A204.1 (cell line): ENCODE measurements around the gene TMEM50A.
"Not testable (repeated sequence)": the region's sequence is repeated elsewhere in the genome, so short reads cannot be mapped to it uniquely, and the experiment has no call there.

Experiments
- FAIRE-seq: peaks from 2 replicates; lab custom pipeline; 2012; peaks lifted over from hg19 to GRCh38; lab: Jason Lieb, UNC

TMEM50A gene

GRCh38 chr1:25338188-25338981 is at the start of gene TMEM50A:
Gene TMEM50A, plus strand, starts transcription at chr1:25338334. Its CDS starts 2,153 bp downstream, at chr1:25340487.
- peak; percentile 69 for FAIRE-seq

- not testable (repeated sequence) for FAIRE-seq
Observed at GRCh38 chr1:25288573-25289101, 49.5 kb upstream of the TMEM50A start.

DNA sequence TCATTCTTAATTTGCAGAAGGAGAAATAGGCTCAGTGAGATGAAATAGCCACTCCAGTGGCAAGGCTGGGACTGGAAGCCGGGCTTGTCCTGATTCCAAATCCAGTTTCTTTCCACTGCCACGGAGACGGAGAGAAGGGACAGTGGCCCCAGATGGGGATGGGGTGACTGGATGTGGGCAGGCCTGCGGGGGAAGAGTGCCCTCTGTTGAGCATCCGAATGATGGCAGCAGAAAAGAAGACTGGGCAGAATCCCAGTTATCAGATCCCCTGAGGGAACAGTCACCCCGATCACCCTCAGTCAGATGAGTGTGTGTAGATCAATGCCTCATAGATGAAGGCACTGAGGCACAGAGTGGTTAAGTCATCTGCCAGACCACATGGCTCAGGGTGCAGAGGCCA is 48.1 kb upstream of the TMEM50A start:
- FAIRE-seq = peak; percentile 11

DNA sequence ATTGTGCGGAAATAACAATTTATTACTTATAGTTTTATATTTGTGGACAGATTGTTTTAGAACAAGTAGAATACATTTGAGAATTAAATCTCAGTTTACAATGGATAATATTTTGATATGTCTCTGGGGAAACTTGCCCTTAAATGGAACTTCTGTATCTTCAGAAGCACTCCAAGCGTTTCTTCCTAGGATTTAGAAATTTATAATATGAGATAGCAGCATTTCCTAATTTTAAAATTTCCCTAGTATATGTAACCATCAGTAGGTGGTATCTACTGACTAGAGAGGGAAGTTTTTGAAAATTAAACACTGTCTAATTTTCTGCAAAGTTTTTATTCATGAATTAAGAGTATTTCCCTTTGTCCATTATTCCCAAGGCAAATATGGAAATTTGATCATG is 44.7 kb upstream of the TMEM50A start:
- not testable (repeated sequence) for FAIRE-seq

GRCh38 chr1:25294889-25295826 is 43.0 kb upstream of the TMEM50A start:
- FAIRE-seq = not testable (repeated sequence)

GRCh38 chr1:25296501-25296900 is 41.6 kb upstream of the TMEM50A start:
- not testable (repeated sequence) for FAIRE-seq

DNA sequence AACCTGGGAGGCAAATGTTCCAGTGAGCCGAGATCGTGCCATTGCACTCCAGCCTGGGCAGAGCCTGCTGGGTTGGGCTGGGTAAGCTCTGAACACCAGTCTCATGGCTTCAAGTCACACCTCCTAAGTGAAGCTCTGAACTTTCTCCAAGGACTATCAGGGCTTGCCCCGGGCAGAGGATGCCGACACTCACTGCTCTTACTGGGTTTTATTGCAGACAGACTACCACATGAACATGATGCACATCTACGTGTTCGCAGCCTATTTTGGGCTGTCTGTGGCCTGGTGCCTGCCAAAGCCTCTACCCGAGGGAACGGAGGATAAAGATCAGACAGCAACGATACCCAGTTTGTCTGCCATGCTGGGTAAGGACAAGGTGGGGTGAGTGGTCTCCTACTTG is 37.4 kb upstream of the TMEM50A start:
- FAIRE-seq = not testable (repeated sequence)

- not testable (repeated sequence) for FAIRE-seq
Observed at GRCh38 chr1:25302330-25302729, 35.8 kb upstream of the TMEM50A start.

GRCh38 chr1:25304936-25305335 is 33.2 kb upstream of the TMEM50A start:
- not testable (repeated sequence) for FAIRE-seq

- not testable (repeated sequence) for FAIRE-seq
Observed at GRCh38 chr1:25308168-25308567, 30.0 kb upstream of the TMEM50A start.

DNA sequence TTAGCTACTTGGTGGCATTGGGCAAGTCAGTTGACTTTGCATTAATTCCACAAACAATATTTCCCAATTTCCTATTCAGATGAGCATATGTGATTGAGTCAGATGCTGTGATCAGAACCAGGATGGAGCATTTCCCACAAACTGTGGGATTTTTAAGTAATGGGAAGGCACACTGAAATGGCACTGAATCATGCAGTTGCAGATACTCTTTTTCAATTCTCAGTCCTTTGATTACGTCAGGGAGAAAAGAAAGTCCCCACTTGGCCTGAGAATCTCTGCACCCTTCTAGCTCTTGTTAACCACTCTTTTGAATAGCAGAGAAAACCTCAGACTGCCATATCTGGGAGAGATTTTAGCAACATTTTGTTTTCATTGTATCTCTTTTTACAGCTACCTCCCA is 29.0 kb upstream of the TMEM50A start:
- not testable (repeated sequence) for FAIRE-seq

DNA sequence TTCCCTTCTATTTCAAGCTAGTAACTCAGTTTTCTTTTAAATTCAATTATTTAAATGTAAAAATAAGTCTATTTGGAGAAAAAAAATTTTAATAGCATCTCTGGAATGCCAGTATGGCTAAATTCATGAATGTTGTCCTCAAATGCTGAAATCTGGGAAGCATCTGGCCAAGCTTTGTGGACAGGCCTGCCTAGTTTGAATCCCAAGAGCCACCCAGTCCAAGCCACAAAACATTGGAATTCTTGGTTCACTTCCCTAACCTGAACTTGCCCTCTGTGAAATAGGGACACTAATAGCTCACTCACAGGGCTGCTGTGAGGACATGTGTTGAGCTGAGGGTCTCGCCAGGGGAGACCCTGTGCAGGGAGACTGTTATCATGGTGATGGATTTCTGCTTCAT is 28.6 kb upstream of the TMEM50A start:
- not testable (repeated sequence) for FAIRE-seq

DNA sequence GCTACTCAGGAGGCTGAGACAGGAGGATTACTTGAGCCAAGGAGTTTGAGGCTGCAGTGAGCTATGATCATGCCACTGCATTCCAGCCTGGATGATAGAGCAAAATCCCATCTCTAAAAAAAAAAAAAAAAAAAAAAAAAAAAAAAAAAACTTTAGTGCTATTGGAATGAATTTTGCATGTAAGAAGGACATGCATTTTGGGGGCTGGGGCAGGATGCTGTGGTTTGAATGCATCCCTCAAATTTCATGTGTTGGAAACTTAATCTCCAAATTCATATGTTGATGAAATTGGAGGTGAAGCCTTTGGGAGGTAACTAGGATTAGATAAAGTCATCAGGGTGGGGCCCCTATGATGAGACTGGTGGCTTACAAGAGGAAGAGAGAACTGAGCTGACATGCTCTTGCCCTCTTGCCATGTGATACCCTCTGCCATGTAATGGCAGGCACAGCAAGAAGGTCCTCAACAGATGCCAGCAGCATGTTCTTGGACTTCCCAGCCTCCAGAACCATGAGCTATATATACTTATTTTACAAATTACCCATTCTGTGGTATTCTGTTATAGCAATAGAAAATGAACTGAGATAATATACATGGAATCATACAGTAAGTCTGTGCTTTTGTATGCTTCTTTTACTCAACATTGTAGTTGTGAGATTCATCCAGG is 25.2 kb upstream of the TMEM50A start:
- FAIRE-seq = not testable (repeated sequence)

- FAIRE-seq = not testable (repeated sequence)
Observed at GRCh38 chr1:25320314-25320938, 17.7 kb upstream of the TMEM50A start.

DNA sequence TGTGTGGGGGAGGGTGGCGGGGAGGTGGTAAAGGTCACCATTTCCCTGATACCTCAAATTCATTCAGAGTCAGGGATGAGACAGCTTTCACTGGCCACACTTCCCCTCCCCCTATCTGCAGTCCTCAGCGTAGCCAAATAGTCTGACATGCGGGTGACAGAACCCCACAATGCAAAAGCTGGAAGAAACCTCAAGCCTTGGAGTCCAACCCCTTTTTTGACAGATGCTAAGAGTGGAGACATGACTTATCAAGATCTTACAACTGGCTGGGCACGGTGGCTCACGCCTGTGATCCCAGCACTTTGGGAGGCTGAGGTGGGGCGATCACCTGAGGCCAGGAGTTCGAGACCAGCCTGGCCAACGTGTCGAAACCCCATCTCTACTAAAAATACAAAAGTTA is 16.0 kb upstream of the TMEM50A start:
- FAIRE-seq = not testable (repeated sequence)

DNA sequence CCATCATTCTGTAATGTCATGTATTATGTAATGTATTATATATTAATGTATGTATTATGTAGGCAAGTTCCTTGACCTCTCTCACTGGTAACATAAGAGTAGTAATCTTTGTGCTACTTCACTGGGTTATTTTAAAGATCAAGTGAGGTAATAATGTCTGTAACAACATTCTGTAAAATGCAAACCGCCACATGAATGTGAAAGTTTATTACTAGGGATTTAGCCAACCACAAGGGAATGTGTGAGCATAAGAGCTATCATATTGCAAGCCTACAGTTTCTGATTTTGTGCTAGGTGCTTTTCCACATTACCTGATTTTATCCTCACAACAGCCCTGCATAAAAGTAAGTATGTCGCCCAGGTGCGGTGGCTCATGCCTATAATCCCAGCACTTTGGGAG is 13.7 kb upstream of the TMEM50A start:
- not testable (repeated sequence) for FAIRE-seq

- not testable (repeated sequence) for FAIRE-seq
Observed at GRCh38 chr1:25327864-25328790, 10.0 kb upstream of the TMEM50A start.

DNA sequence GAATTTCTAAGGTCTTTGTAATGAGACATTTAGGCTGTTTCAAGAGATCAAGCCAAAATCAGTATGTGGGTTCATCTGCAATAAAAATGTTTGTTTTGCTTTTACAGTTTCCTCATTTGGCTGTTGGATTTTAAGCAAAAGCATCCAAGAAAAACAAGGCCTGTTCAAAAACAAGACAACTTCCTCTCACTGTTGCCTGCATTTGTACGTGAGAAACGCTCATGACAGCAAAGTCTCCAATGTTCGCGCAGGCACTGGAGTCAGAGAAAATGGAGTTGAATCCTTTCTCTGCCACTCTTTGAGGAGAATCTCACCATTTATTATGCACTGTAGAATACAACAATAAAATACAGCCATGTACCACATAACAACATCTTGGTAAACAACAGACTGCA is 9.3 kb upstream of the TMEM50A start:
- FAIRE-seq = not testable (repeated sequence)

DNA sequence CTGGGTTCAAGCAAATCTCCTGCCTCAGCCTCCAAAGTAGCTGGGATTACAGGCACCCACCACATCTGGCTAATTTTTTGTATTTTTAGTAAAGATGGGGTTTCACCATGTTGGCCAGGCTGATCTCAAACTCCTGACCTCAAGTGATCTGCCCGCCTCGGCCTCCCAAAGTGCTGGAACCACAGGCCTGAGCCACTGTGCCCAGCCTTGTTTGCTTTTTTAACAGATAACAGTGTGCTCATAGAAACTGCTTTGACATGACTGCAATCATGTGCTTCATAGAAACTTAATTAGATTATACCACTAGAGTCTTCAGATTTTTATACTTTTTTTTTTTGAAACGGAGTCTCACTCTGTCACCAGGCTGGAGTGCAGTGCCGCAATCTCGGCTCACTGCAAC is 8.8 kb upstream of the TMEM50A start:
- not testable (repeated sequence) for FAIRE-seq

DNA sequence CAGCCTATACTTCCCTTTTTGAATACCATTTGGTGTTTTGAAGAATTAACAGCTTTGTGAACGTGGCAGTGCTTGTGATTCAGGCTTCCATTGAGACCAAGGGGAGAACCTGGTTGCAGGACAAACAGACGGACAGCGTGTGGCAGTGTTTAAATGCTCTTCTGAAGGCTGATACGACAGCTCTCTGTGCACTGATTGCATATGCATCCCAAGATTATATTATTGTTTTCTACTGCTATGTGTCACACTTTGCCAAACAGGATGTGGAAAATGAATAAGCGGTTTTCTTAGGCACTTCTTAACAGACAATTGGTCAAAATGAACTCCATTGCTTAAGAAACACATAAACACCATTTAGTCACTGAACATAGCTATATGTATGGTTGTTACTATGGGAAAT is 8.2 kb upstream of the TMEM50A start:
- FAIRE-seq = not testable (repeated sequence)
